Upper lobe of right lung (tissue), 1 donor: Measurements from ENCODE around the gene GARIN5B. TPM values are rescaled to one million over a fixed set of nuclear protein-coding genes. Genes with fewer than 3 reads are reported as not detected.
A peak's percentile ranks its signal among the peaks of the same experiment; 100 is the strongest.

Experiments used
- ATAC-seq: fragments of 200-7000 bp; cut with Tn5 transposase; one replicate; pipeline ENCODE4 v1.9.1; 2020; ENCODE audit warnings: mild to moderate bottlenecking, moderate library complexity
- DNase-seq: peaks from one replicate; pipeline ENCODE4 v3.0.0-alpha.2; 2020
- H3K27ac ChIP-seq: fragments of 200-600 bp; one replicate; pipeline ENCODE4 v1.8.0; 2022
- H3K27me3 ChIP-seq: fragments of 200-600 bp; one replicate; pipeline ENCODE4 v1.8.0; 2022; ENCODE audit warnings: mild to moderate bottlenecking
- H3K36me3 ChIP-seq: fragments of 200-600 bp; one replicate; pipeline ENCODE4 v1.8.0; 2022
- H3K4me1 ChIP-seq: fragments of 200-600 bp; one replicate; pipeline ENCODE4 v1.8.0; 2022
- H3K4me3 ChIP-seq: fragments of 200-600 bp; one replicate; pipeline ENCODE4 v1.8.0; 2022; ENCODE audit warnings: mild to moderate bottlenecking
- H3K9me3 ChIP-seq: fragments of 200-600 bp; one replicate; pipeline ENCODE4 v1.8.0; 2022
- CTCF ChIP-seq: fragments of 200-600 bp; IDR thresholded peaks from one replicate; pipeline ENCODE4 v1.8.0; 2022; ENCODE audit warnings: antibody characterized with exemption
- intact Hi-C: fragments of 100-400 bp; cut with DNase I; formaldehyde crosslinking; loops from one replicate; pipeline ENCODE4 v1.11.0; 2022
- total RNA-seq: library from RNA; stranded (reverse); fragmentation: NEBNext Ultra II Directional; extraction: Animal tissue kit (Norgen Biotek cat#: 25700); gene quantifications from one replicate; pipeline ENCODE4 v1.2.1, GENCODE V29; 2021
- donor health status: DM: no; HTN: yes; CAD: no; lungs with severe emphysema.

The GARIN5B gene
- total RNA-seq, 1 donor from 2014 or later = not detected

- DNase-seq (no peak), ATAC-seq (no peak)
- Histone ChIP-seq H3K4me3 (no peak overlapping the region), H3K4me1 (peaks cover 25% of the 10 kb centered on the region), H3K9me3 (no peaks in the 10 kb centered on the region), H3K27me3 (no peaks in the 10 kb centered on the region), H3K36me3 (peaks cover 43% of the 10 kb centered on the region), H3K27ac (no peak overlapping the region)
- intact Hi-C loops = no loop called here
- no peak for TF ChIP-seq CTCF
Measured at GRCh38 chr19:55391191-55391670, 28.2 kb upstream of the GARIN5B start.

GRCh38 chr19:55390461-55390880 lies 27.4 kb upstream of the GARIN5B start:
- Histone ChIP-seq H3K4me3 (no peak overlapping the region), H3K4me1 (peaks cover 25% of the 10 kb centered on the region), H3K27ac (no peak overlapping the region), H3K36me3 (peaks cover 43% of the 10 kb centered on the region), H3K27me3 (no peaks in the 10 kb centered on the region), H3K9me3 (no peaks in the 10 kb centered on the region)
- DNase-seq (no peak), ATAC-seq (no peak)
- intact Hi-C loops = no loop called here
- TF ChIP-seq CTCF = no peak

- DNase-seq = no peak
- ATAC-seq = no peak
- no peaks in the 10 kb centered on the region for H3K27me3 ChIP-seq
- H3K4me1 ChIP-seq = peaks cover 29% of the 10 kb centered on the region
- peaks cover 43% of the 10 kb centered on the region for H3K36me3 ChIP-seq
- intact Hi-C loops = no loop called here
- H3K4me3 ChIP-seq = no peak overlapping the region
- H3K9me3 ChIP-seq = no peaks in the 10 kb centered on the region
- H3K27ac ChIP-seq = no peak overlapping the region
- TF ChIP-seq CTCF = no peak
Measured at GRCh38 chr19:55389386-55390317, 26.6 kb upstream of the GARIN5B start.

- no peak overlapping the region for H3K27ac ChIP-seq
Measured at GRCh38 chr19:55387736-55388497, 24.9 kb upstream of the GARIN5B start.

More at GRCh38 chr19:55387736-55388497, 24.9 kb upstream of the GARIN5B start:
- Histone ChIP-seq H3K9me3 (no peaks in the 10 kb centered on the region), H3K4me1 (peaks cover 36% of the 10 kb centered on the region), H3K4me3 (peak overlapping the region; percentile 96), H3K36me3 (peaks cover 43% of the 10 kb centered on the region), H3K27me3 (no peaks in the 10 kb centered on the region)
- ATAC-seq (no peak), DNase-seq (no peak)
- TF ChIP-seq CTCF = no peak
- intact Hi-C loops = no loop called here
